Activated CD8-positive, alpha-beta T cell treated with anti-CD3 and anti-CD28 coated beads for 36 hours (primary cell): ENCODE results near the gene RAB1B. TPM values are rescaled to one million over a fixed set of nuclear protein-coding genes. Genes with fewer than 3 reads are reported as not detected.

Experiments used
- ATAC-seq: fragments of 200-7000 bp; cut with Tn5 transposase; one replicate; pipeline ENCODE4 v1.10.0; 2021; ENCODE audit warnings: mild to moderate bottlenecking, moderate library complexity
- CTCF ChIA-PET: fragments of 350-600 bp; sonication (Branson Sonifier 250); formaldehyde crosslinking; loops from one replicate; lab custom pipeline; 2021; ENCODE audit warnings: antibody characterized with exemption; lab: Charles Lee
- POLR2A ChIA-PET: fragments of 350-600 bp; sonication (Branson Sonifier 250); formaldehyde crosslinking; loops from one replicate; lab custom pipeline; 2021; ENCODE audit warnings: antibody characterized with exemption; lab: Charles Lee
- DNase-seq: peaks from one replicate; pipeline ENCODE4 v3.0.0-alpha.2; 2020
- H3K27ac Mint-ChIP-seq: one replicate; pipeline ENCODE4 v1.8.0; 2021; ENCODE audit warnings: mild to moderate bottlenecking, mixed read lengths
- H3K27me3 Mint-ChIP-seq: one replicate; pipeline ENCODE4 v1.8.0; 2021; ENCODE audit warnings: mixed read lengths
- H3K36me3 Mint-ChIP-seq: one replicate; pipeline ENCODE4 v1.8.0; 2021; ENCODE audit warnings: low read depth, mixed read lengths
- H3K4me1 Mint-ChIP-seq: one replicate; pipeline ENCODE4 v1.8.0; 2021; ENCODE audit warnings: low read depth, mixed read lengths
- H3K4me3 Mint-ChIP-seq: one replicate; pipeline ENCODE4 v1.8.0; 2021; ENCODE audit warnings: mild to moderate bottlenecking, moderate library complexity, mixed read lengths
- H3K9me3 Mint-ChIP-seq: one replicate; pipeline ENCODE4 v1.8.0; 2021; ENCODE audit warnings: mixed read lengths
- intact Hi-C: fragments of 100-400 bp; cut with micrococcal nuclease; formaldehyde crosslinking; loops from one replicate; pipeline ENCODE4 v1.10.0; 2022
- total RNA-seq, 2 experiments: library from RNA; stranded (reverse); gene quantifications; one replicate each; pipeline ENCODE4 v1.2.3, GENCODE V29; 2021
- TF ChIP-seq, protein P1 (sequence below): fragments of 200-600 bp; IDR thresholded peaks from one replicate; pipeline ENCODE4 v1.8.0; 2022; ENCODE audit warnings: antibody characterized with exemption, mild to moderate bottlenecking

Gene RAB1B
- total RNA-seq, 2 experiments from 2014 or later = 97.9 to 98.2 TPM

DNA sequence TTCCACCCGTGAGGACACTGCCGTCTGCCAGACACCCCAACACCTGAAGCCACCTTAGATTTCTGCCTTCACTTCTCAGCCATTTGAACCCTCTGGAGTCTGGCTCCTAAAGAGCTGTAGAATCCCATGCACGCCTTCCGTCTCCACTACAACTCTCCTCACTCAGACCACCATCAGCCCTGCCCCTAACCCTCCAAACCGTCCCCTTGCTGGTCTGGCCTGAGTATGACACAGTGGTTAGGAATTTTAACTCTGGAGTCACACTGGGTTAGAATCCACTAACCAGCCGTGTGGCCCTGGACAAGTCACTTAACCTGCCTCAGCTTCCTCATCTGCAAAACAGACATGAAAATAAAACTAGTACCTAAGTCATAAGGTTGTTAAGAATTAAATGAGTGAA is 12.6 kb downstream of the RAB1B start:
- no peak overlapping the region for H3K4me3 Mint-ChIP-seq
- H3K27me3 Mint-ChIP-seq = peaks cover 1% of the 10 kb centered on the region
- TF ChIP-seq, protein P1, sequence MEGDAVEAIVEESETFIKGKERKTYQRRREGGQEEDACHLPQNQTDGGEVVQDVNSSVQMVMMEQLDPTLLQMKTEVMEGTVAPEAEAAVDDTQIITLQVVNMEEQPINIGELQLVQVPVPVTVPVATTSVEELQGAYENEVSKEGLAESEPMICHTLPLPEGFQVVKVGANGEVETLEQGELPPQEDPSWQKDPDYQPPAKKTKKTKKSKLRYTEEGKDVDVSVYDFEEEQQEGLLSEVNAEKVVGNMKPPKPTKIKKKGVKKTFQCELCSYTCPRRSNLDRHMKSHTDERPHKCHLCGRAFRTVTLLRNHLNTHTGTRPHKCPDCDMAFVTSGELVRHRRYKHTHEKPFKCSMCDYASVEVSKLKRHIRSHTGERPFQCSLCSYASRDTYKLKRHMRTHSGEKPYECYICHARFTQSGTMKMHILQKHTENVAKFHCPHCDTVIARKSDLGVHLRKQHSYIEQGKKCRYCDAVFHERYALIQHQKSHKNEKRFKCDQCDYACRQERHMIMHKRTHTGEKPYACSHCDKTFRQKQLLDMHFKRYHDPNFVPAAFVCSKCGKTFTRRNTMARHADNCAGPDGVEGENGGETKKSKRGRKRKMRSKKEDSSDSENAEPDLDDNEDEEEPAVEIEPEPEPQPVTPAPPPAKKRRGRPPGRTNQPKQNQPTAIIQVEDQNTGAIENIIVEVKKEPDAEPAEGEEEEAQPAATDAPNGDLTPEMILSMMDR = no peak
- H3K27ac Mint-ChIP-seq = no peak overlapping the region
- peaks cover 7% of the 10 kb centered on the region for H3K36me3 Mint-ChIP-seq
- POLR2A ChIA-PET = interaction anchor here (0.8 to 7.8 kb wide), 5 partner anchors 11 to 43 kb away, joined by 3 to 76 read pairs (median 4); partner anchors contain the start of gene RAB1B
- no peaks in the 10 kb centered on the region for H3K9me3 Mint-ChIP-seq
- peaks cover 22% of the 10 kb centered on the region for H3K4me1 Mint-ChIP-seq
- intact Hi-C loops = loop anchor here (5.0 kb wide), 1 partner anchor 59 kb away; no protein-coding TSS in a partner anchor
- CTCF ChIA-PET = interaction anchor here (1.0 to 3.8 kb wide), 6 partner anchors 8 to 501 kb away, joined by 3 to 37 read pairs (median 5); partner anchors contain the start of genes RAB1B and YIF1A
- ATAC-seq (no peak), DNase-seq (no peak)

DNA sequence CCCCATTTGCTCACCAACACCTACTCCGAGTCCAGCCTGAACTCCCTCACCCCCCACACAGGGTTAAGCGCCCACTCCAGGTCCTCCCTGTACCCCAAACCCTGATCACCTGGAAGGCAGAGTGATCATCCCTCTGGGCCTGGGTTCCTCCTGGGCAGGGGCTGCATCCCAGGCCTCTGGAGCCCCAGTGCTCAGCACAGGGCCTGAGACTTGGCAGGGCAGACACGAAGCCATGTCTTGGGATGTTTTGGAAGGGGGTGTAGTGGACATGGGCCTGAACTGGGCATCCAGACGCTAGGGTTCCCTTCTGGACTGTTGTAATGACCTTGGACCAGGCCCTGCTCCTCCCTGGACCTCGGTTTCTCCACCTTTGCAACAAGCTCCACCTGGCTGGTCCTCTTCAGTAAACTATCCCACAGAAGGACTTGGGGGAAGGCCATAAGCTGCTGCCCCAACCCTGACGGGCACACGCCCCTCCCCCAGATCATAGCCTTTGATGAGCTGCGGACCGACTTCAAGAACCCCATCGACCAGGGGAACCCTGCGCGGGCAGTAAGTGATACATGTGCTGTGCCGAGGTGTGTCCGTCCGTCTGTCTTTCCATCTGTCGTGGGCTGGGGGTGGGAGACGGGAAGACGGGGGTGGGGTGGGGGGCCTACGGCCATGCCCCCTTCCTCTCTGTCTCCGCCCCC is 13.5 kb downstream of the RAB1B start:
- Mint-ChIP-seq H3K27me3 (peaks cover 1% of the 10 kb centered on the region), H3K36me3 (peaks cover 2% of the 10 kb centered on the region), H3K4me3 (peak overlapping the region; percentile 19), H3K27ac (no peak overlapping the region), H3K9me3 (no peaks in the 10 kb centered on the region), H3K4me1 (peaks cover 25% of the 10 kb centered on the region)
- ATAC-seq (peak; percentile 17), DNase-seq (no peak)
- intact Hi-C loops = loop anchor here (5.0 kb wide), 1 partner anchor 60 kb away; no protein-coding TSS in a partner anchor
- TF ChIP-seq, protein P1 = no peak
- CTCF ChIA-PET = interaction anchor here (0.7 to 3.8 kb wide), 13 partner anchors 9 to 502 kb away, joined by 3 to 37 read pairs (median 5); partner anchors contain the start of genes B4GAT1, CD248, RAB1B and TMEM151A
- POLR2A ChIA-PET = interaction anchor here (0.7 to 7.8 kb wide), 6 partner anchors 9 to 63 kb away, joined by 3 to 76 read pairs (median 4); partner anchors contain the start of genes BRMS1, RAB1B and TMEM151A

DNA sequence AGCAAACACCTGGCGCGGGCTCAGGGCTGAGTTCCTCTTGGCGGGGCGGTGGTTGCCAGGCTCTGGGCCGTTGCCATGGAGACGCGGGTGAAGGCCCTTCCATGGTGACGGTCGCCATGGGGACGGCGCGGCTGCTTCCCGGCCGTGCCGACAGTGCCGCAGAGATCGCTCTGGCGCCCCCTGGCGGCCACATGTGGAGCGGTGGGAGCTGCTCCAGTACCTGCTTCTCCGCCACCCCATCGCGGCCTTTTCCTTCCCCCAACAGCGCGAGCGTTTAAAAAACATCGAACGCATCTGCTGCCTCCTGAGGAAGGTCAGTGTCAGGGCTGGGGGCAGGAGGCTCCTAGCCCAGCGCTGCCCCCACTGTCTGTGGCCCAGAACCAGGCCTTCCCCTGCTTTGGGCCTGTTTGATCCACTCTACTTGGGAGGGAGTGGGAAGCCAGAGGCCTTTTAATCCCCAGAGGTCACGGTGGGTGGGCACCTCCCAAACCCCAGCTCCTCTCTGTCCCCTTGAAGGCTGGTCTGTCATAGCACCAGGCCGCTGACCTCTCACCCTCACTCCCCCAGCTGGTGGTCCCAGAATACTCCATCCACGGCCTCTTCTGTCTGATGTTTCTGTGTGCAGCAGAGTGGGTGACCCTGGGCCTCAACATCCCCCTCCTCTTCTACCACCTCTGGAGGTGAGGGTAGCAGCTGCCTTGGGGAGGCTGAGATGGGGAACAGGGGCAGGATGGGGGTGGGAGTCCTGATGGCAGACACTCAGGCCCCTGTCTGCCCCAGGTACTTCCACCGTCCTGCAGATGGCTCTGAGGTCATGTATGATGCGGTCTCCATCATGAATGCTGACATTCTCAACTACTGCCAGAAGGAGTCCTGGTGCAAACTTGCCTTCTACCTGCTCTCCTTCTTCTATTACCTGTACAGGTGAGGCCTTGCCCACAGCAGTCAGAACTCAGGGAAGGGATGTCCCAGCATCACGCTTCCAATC is 14.3 kb downstream of the RAB1B start:
- Mint-ChIP-seq H3K36me3 (peaks cover 2% of the 10 kb centered on the region), H3K27ac (peak overlapping the region; percentile 38), H3K27me3 (peaks cover 1% of the 10 kb centered on the region), H3K4me1 (peaks cover 33% of the 10 kb centered on the region), H3K4me3 (peak overlapping the region; percentile 19), H3K9me3 (no peaks in the 10 kb centered on the region)
- ChIA-PET POLR2A (interaction anchor here (0.6 to 7.8 kb wide), 6 partner anchors 8 to 62 kb away, joined by 3 to 76 read pairs (median 4); partner anchors contain the start of genes BRMS1, RAB1B and TMEM151A), CTCF (interaction anchor here (0.6 to 3.8 kb wide), 17 partner anchors 8 to 106 kb away, joined by 3 to 37 read pairs (median 5); partner anchors contain the start of genes B4GAT1, CD248, RAB1B and TMEM151A)
- TF ChIP-seq, protein P1 = peak; percentile 91
- ATAC-seq = peak; percentile 89
- DNase-seq = peak; percentile 100
- intact Hi-C loops = loop anchor here (5.0 kb wide), 1 partner anchor 60 kb away; no protein-coding TSS in a partner anchor

DNA sequence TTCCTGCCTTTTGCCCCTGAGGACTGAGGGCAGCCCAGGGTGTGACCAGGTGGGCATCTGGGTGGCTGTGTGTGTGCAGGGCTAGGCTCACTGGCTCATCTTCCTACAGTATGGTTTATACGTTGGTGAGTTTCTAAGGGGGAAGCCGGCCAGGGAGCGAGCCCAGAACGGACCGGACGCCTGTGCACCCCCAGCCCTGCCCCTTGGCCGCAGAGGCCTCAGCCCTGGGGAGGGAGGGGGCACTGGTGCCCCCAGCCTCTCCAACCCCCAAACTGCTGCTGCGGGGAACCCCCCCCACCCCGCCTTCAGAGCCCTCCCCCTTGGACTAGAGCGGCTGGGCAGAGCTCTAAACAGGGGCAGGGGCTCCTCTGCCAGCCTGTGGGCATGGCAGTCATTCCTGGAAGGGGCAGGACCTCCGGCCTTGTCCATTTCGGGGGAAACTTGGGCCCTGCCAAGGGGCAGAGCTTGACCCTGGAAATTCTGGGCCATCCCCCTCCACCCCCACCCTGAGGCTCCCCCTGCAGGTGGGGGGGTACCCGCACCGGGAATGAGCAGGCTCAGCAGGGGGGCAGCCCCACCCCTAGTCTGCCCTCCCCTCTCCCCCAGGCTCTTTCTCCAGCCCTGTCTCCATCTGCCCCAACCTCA is 15.1 kb downstream of the RAB1B start:
- no peak for ATAC-seq
- ChIA-PET POLR2A (interaction anchor here (7.8 kb wide), 1 partner anchor 13 kb away, joined by 76 read pairs; the partner anchor contains the start of gene RAB1B), CTCF (interaction anchor here (0.6 to 3.8 kb wide), 12 partner anchors 13 to 106 kb away, joined by 3 to 37 read pairs (median 4); partner anchors contain the start of genes B4GAT1 and RAB1B)
- no peak overlapping the region for H3K27ac Mint-ChIP-seq
- DNase-seq = no peak
- H3K4me1 Mint-ChIP-seq = peaks cover 33% of the 10 kb centered on the region
- TF ChIP-seq, protein P1 = no peak
- intact Hi-C loops = loop anchor here (5.0 kb wide), 1 partner anchor 61 kb away; no protein-coding TSS in a partner anchor
- H3K27me3 Mint-ChIP-seq = peaks cover 1% of the 10 kb centered on the region
- no peak overlapping the region for H3K4me3 Mint-ChIP-seq
- peaks cover 4% of the 10 kb centered on the region for H3K36me3 Mint-ChIP-seq
- H3K9me3 Mint-ChIP-seq = no peaks in the 10 kb centered on the region
